ENCODE results near the gene RALGDS.

DNA sequence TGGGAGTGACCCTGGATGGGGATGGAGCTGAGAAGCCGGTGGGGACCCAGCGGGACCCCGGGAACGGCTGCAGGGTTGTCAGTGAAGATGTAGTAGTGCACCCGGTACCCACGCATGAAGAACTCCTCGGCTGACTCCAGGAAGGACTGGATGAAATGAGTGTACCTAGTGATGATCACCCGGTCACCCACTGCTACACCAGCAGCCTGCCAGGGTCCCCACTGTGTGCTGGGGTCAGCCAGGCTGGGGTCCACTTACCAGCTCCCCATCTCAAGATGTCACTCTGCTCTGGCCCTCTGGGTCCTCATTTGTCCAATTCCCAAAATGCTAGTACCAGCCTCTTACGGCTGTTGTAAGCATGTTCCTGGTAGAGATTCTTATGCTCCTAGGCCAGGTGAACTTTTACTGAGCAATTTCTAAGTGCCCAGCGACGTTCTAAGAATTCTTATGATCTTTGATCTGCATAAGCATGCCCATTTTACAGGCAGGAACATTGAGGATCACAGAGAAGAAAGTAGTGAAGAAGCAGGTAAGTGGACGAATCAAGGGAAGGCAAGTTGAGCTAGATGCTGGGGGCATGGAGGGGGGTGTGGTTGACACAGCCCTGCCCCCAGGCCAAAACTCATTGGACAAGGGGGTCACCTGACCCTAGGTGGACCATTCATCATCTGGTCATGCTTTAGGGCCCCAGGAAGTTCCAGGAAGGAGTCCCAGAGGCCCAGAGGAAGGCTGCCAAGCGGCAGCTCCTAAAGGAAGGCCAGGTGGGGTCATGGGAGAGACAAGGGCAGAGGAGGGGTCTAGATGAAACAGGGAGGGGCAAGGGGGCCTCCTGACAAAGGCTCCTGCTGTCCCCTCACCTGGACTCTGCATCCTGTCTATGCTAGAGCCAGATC is 33.3 kb upstream of the RALGDS start:
- no peak for TF ChIP-seq FOXA1 (IDR thresholded peaks at IDR 0.05)
- no peak for TF ChIP-seq BHLHE40 (IDR thresholded peaks at IDR 0.05; ENCODE audit: borderline replicate concordance)
- TF ChIP-seq TARDBP (IDR thresholded peaks at IDR 0.05): no peak
- TF ChIP-seq ZNF384 (IDR thresholded peaks at IDR 0.05): no peak
- no peak for TF ChIP-seq SUZ12 (IDR thresholded peaks at IDR 0.05)
- no peak for TF ChIP-seq ARNT (IDR thresholded peaks at IDR 0.05)
- no peak for TF ChIP-seq LEF1 (IDR thresholded peaks at IDR 0.05; ENCODE audit: borderline replicate concordance)
- no peak for TF ChIP-seq NFRKB (IDR thresholded peaks at IDR 0.05)
- TF ChIP-seq, protein P1, sequence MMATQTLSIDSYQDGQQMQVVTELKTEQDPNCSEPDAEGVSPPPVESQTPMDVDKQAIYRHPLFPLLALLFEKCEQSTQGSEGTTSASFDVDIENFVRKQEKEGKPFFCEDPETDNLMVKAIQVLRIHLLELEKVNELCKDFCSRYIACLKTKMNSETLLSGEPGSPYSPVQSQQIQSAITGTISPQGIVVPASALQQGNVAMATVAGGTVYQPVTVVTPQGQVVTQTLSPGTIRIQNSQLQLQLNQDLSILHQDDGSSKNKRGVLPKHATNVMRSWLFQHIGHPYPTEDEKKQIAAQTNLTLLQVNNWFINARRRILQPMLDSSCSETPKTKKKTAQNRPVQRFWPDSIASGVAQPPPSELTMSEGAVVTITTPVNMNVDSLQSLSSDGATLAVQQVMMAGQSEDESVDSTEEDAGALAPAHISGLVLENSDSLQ (IDR thresholded peaks at IDR 0.05): no peak
- no peak for TF ChIP-seq FOXM1 (IDR thresholded peaks at IDR 0.05; ENCODE audit: borderline replicate concordance)
- TF ChIP-seq CTBP1 (IDR thresholded peaks at IDR 0.05; ENCODE audit: borderline replicate concordance): no peak
- no peak for TF ChIP-seq FOXK2 (IDR thresholded peaks at IDR 0.05)
- TF ChIP-seq HDGF (IDR thresholded peaks at IDR 0.05; ENCODE audit: borderline replicate concordance): no peak
- no peak for TF ChIP-seq SP1 (IDR thresholded peaks at IDR 0.05)

Data from HEK293T (cell line).